Measurements from ENCODE around the gene FAM107B. TPM values are rescaled to one million over a fixed set of nuclear protein-coding genes. Genes with fewer than 3 reads are reported as not detected.

FAM107B gene
- total RNA-seq, 1 experiment from 2014 or later = 41.6 TPM

DNA sequence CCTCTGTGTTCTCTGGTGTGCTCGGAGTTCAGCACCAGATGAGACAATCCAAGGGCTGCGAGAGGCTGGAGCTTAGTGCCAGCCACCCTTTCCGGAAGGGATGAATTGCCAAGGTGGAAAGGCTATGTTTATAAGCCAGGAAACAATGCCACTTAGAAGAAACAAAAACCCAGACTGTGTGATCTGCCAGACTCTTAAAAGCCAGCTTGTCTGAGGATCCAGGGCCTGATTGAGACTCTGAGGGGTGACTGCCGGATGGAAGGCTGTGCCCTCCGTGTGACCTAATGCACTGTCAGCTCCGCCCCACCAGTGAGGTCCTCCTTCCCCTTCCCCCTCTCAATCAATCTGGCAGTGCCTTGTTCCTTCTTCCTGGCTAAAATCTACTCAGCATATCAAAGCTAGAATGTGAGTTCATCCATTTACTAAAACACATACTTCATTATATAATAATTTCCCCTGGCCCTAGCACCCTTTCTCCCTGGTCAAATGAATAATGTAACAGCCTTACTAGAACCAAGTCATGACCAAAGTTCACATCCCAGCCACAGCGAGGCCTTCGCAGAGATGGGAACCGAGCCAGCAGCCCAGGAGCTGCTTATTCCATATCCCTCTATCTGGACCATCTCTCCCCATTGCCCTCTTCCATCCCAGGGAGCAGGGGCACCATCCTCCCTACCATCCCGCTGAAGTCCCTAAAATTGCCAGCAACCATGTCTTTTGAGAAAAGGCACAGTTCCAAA, 25.5 kb downstream of the FAM107B start:
- no TSS peak for BruUV-seq (replicated peaks)
- ChIA-PET POLR2A (no interaction called here), CTCF (no interaction called here), RAD21 (ENCODE audit: low non-redundant PET in 1 of 2, low total read pairs in 2 of 2, uncharacterized antibody in 2 of 2, unreplicated experiment in 2 of 2) (no interaction called here)
- no peaks in the 10 kb centered on the region for H3K36me3 ChIP-seq (ENCODE audit: control insufficient read depth in 1 of 2, insufficient read depth in 2 of 2, low read length in 2 of 2)
- intact Hi-C loops (cut with micrococcal nuclease) = no loop called here
- H3K9ac ChIP-seq (ENCODE audit: low read length) = no peak overlapping the region
- no peaks in the 10 kb centered on the region for H3K4me1 ChIP-seq (ENCODE audit: control insufficient read depth in 1 of 2, insufficient read depth in 2 of 2, low read length in 2 of 2)
- ATAC-seq (no peak), DNase-seq (ENCODE audit: low read depth, low spot score) (no peak)
- no peaks in the 10 kb centered on the region for H3K9me2 ChIP-seq (ENCODE audit: insufficient read depth)
- no peak overlapping the region for H3K4me2 ChIP-seq (ENCODE audit: low read length)
- no peaks in the 10 kb centered on the region for H4K20me1 ChIP-seq (ENCODE audit: insufficient read depth)
- H3K79me2 ChIP-seq (ENCODE audit: insufficient read depth, low read length) = no peaks in the 10 kb centered on the region
- no peak overlapping the region for H3K4me3 ChIP-seq (replicated peaks in 1 of 2; ENCODE audit: low read depth in 1 of 2, low read length in 2 of 2)
- peaks cover 12% of the 10 kb centered on the region; the same call in 1 of the 2 replicates for H3K27me3 ChIP-seq (ENCODE audit: insufficient read depth, low read length)
- H3K27ac ChIP-seq (ENCODE audit: low read depth, low read length) = no peak overlapping the region
- H2AFZ ChIP-seq (ENCODE audit: low read depth, low read length, poor library complexity, severe bottlenecking) = no peak overlapping the region
- no peaks in the 10 kb centered on the region for H3K9me3 ChIP-seq (ENCODE audit: control insufficient read depth in 1 of 2, insufficient read depth in 1 of 2, low read depth in 1 of 2, low read length in 2 of 2)
- TF ChIP-seq ZFX (IDR thresholded peaks at IDR 0.05) (no peak), JUND (IDR thresholded peaks at IDR 0.05) (no peak), CBX3 (IDR thresholded peaks at IDR 0.05; ENCODE audit: low read depth) (no peak), EGR1 (IDR thresholded peaks at IDR 0.05; ENCODE audit: low read depth) (no peak), EZH2 (IDR thresholded peaks at IDR 0.05) (no peak), SP1 (IDR thresholded peaks at IDR 0.05; ENCODE audit: low read depth) (no peak), ELF1 (IDR thresholded peaks at IDR 0.05; ENCODE audit: borderline replicate concordance, low read depth) (no peak), YY1 (IDR thresholded peaks at IDR 0.05; ENCODE audit: extremely low read depth, insufficient replicate concordance, low read depth, low read length) (no peak)
- TF ChIP-seq, protein P1, sequence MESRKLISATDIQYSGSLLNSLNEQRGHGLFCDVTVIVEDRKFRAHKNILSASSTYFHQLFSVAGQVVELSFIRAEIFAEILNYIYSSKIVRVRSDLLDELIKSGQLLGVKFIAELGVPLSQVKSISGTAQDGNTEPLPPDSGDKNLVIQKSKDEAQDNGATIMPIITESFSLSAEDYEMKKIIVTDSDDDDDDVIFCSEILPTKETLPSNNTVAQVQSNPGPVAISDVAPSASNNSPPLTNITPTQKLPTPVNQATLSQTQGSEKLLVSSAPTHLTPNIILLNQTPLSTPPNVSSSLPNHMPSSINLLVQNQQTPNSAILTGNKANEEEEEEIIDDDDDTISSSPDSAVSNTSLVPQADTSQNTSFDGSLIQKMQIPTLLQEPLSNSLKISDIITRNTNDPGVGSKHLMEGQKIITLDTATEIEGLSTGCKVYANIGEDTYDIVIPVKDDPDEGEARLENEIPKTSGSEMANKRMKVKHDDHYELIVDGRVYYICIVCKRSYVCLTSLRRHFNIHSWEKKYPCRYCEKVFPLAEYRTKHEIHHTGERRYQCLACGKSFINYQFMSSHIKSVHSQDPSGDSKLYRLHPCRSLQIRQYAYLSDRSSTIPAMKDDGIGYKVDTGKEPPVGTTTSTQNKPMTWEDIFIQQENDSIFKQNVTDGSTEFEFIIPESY (IDR thresholded peaks at IDR 0.05; ENCODE audit: extremely low read depth, insufficient replicate concordance, low read length) = no peak
- TF ChIP-seq, protein P2, sequence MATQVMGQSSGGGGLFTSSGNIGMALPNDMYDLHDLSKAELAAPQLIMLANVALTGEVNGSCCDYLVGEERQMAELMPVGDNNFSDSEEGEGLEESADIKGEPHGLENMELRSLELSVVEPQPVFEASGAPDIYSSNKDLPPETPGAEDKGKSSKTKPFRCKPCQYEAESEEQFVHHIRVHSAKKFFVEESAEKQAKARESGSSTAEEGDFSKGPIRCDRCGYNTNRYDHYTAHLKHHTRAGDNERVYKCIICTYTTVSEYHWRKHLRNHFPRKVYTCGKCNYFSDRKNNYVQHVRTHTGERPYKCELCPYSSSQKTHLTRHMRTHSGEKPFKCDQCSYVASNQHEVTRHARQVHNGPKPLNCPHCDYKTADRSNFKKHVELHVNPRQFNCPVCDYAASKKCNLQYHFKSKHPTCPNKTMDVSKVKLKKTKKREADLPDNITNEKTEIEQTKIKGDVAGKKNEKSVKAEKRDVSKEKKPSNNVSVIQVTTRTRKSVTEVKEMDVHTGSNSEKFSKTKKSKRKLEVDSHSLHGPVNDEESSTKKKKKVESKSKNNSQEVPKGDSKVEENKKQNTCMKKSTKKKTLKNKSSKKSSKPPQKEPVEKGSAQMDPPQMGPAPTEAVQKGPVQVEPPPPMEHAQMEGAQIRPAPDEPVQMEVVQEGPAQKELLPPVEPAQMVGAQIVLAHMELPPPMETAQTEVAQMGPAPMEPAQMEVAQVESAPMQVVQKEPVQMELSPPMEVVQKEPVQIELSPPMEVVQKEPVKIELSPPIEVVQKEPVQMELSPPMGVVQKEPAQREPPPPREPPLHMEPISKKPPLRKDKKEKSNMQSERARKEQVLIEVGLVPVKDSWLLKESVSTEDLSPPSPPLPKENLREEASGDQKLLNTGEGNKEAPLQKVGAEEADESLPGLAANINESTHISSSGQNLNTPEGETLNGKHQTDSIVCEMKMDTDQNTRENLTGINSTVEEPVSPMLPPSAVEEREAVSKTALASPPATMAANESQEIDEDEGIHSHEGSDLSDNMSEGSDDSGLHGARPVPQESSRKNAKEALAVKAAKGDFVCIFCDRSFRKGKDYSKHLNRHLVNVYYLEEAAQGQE (IDR thresholded peaks at IDR 0.05; ENCODE audit: low read depth) = no peak
- TF ChIP-seq, protein P3, sequence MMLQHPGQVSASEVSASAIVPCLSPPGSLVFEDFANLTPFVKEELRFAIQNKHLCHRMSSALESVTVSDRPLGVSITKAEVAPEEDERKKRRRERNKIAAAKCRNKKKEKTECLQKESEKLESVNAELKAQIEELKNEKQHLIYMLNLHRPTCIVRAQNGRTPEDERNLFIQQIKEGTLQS (IDR thresholded peaks at IDR 0.05) = no peak
